Erythroblast (primary cell): ENCODE results near the gene METTL9.
"Not testable (repeated sequence)": the region's sequence is repeated elsewhere in the genome, so short reads cannot be mapped to it uniquely, and the experiment has no call there.

Source experiments
- DNase-seq, 2 experiments: peaks; one replicate each; lab custom pipeline; 2025; lab: John Stamatoyannopoulos, UW
- GATA1 ChIP-seq: IDR thresholded peaks from 2 replicates; pipeline ENCODE4 v1.6.1; 2011; ENCODE audit warnings: low read depth, mild to moderate bottlenecking, control low read depth, low read length, moderate library complexity
- POLR2A ChIP-seq: IDR thresholded peaks from 2 replicates; pipeline ENCODE4 v1.6.1; 2011; ENCODE audit warnings: mild to moderate bottlenecking, low read length

Gene METTL9

GRCh38 chr16:21634216-21634615, 34.8 kb downstream of the METTL9 start:
- no peak for DNase-seq
- no peak for TF ChIP-seq POLR2A
- TF ChIP-seq GATA1 = no peak

- DNase-seq = not testable (repeated sequence)
Observed at GRCh38 chr16:21635694-21636093, 36.3 kb downstream of the METTL9 start.

GRCh38 chr16:21637032-21637968, 37.9 kb downstream of the METTL9 start:
- DNase-seq = peak in 1 of 2 experiments; percentile 9
- TF ChIP-seq GATA1 (no peak), POLR2A (no peak)

GRCh38 chr16:21638573-21638975, 39.2 kb downstream of the METTL9 start:
- TF ChIP-seq POLR2A = no peak
- TF ChIP-seq GATA1 = no peak

GRCh38 chr16:21639493-21639892, 40.1 kb downstream of the METTL9 start:
- DNase-seq = no peak
- TF ChIP-seq GATA1 (no peak), POLR2A (no peak)

More at GRCh38 chr16:21638573-21638975, 39.2 kb downstream of the METTL9 start:
- no peak for DNase-seq

GRCh38 chr16:21641916-21642315, 42.5 kb downstream of the METTL9 start:
- TF ChIP-seq GATA1 (no peak), POLR2A (no peak)
- DNase-seq = no peak

- TF ChIP-seq POLR2A (no peak), GATA1 (no peak)
- DNase-seq = no peak
Observed at GRCh38 chr16:21642861-21643260, 43.5 kb downstream of the METTL9 start.

- peak; percentile 66 to 85 for DNase-seq
- TF ChIP-seq GATA1 = no peak
- TF ChIP-seq POLR2A = no peak
Observed at GRCh38 chr16:21643785-21644184, 44.4 kb downstream of the METTL9 start.

- DNase-seq = no peak
- TF ChIP-seq GATA1 = no peak
- no peak for TF ChIP-seq POLR2A
Observed at GRCh38 chr16:21644674-21645073, 45.3 kb downstream of the METTL9 start.

GRCh38 chr16:21645261-21645721, 45.9 kb downstream of the METTL9 start:
- DNase-seq = peak; percentile 8 to 31
- TF ChIP-seq GATA1 = no peak
- no peak for TF ChIP-seq POLR2A

GRCh38 chr16:21646091-21646490, 46.7 kb downstream of the METTL9 start:
- no peak for TF ChIP-seq POLR2A
- no peak for TF ChIP-seq GATA1
- DNase-seq = no peak

- DNase-seq = no peak
- TF ChIP-seq GATA1 = no peak
Observed at GRCh38 chr16:21646721-21647561, 47.6 kb downstream of the METTL9 start.

GRCh38 chr16:21647562-21648164, 48.3 kb downstream of the METTL9 start:
- DNase-seq = no peak

GRCh38 chr16:21649826-21650406, 50.5 kb downstream of the METTL9 start:
- DNase-seq = not testable (repeated sequence)

More at GRCh38 chr16:21647562-21648164, 48.3 kb downstream of the METTL9 start:
- TF ChIP-seq GATA1 (no peak), POLR2A (no peak)
